ENCODE results near the gene MAB21L4.

MAB21L4 gene

DNA sequence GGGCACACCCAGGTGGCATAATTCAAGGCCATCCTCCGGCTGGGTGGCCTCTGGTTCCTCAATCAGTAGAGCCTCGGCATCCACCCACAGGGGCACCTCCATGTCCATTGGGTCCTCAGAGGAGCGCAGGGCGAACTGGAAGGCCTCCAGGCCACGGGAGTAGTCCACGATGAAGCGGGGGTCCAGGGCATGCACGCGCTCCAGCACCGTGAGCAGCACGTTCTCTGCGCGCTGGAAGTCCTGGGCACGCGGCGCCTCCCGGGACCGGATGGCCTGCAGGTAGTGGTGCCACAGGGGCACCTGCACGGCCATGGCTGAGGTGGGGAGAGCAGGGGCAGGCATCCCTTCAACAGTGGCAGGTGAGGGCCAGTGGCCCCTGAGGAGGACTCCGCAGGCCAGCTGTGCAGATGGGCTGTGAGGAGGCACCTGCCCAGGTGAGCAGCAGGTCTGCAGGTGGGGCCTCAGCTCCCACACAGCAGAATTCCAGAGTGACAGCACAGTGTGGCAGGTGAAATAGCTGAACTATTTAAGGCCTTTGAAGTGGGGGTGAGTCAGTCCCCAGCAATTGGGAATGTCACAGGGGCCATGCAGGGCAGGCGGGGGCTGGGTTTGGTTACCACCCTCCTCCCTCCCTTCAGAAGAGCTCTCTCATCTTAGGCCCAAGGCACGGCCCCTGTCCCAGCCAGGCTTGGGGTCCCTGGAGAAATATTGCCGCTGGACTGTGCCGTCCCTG is at the start of gene MAB21L4:
MAB21L4 (minus strand) TSS at position 501 of the 733 bp plus-strand sequence; CDS start at position 342, 159 bp downstream.
- no peak for DNase-seq

DNA sequence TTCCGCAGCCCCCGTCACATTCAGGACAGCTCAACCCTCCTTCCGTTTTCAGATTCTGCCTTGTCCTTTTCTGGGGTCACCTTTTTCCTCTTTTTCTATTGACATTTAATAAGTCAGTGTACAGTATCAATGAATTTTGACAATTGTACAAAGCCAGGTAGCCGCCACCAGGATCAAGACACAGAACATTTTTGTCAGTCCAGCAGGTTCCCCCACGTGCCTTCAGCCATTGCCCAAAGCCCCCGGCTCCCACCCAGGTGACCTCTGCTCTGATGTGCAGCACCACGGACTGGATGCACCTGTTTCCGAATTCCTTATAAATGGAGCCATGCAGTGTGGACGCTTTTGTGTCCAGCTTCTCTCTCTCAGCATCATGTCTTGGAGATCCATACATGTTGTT is 40.1 kb upstream of the MAB21L4 start:
- DNase-seq: no peak

DNA sequence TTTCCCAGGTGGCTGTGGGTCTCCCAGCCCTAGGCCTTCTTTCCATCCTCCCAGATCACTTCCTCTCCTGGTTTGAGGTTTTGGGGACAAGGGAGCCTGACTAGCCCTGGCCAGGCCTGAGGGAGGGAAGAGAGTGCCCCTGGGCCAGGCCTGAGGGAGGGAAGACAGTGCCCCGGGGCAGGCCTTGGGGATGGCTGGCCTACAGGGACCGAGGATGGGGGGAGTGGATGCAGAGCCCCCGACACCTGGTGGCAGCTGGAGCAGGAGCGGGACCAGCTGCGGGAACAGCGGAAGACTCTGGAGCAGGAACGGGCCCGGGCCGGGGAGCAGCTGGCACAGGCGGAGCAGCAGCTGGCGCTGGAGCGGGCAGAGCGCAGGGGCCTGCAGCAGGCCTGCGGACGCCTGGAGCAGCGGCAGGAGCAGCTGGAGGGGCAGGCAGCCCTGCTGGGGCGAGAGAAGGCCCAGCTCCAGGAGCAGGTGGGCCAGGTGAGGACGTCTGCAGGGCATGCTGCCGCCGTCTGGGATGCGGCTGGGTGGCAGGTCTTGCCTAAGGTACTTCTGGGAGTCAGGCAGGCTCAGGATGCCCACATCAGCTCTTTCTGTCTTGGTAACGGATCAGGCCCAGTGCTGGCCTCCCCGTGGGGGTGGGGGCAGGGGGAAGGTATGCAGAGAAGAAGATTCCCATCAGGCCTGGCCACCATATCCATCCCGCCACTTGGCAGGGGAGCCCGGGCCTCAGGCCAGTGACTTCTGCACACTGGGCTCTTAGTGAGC is 39.3 kb upstream of the MAB21L4 start:
- no peak for DNase-seq

DNA sequence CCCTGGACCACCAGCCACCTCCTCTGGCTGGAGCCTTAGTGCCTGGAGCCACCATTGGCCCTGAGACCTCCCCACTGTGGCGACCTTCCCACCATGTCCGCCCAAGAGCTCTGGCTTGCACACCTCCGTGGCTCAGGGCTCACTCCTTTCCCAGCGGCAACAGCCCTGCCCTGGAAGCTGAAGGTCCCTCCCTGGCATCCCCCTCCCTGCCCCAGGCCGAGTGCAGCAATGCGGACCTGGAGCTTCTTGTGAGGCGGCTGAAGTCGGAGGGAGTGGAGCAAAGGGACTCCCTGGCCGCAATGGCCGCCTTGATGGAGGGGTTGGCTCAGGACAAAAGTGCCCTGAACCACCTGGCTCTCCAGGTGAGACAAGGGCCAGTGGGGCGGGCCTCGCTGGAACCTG is 38.7 kb upstream of the MAB21L4 start:
- no peak for DNase-seq

DNA sequence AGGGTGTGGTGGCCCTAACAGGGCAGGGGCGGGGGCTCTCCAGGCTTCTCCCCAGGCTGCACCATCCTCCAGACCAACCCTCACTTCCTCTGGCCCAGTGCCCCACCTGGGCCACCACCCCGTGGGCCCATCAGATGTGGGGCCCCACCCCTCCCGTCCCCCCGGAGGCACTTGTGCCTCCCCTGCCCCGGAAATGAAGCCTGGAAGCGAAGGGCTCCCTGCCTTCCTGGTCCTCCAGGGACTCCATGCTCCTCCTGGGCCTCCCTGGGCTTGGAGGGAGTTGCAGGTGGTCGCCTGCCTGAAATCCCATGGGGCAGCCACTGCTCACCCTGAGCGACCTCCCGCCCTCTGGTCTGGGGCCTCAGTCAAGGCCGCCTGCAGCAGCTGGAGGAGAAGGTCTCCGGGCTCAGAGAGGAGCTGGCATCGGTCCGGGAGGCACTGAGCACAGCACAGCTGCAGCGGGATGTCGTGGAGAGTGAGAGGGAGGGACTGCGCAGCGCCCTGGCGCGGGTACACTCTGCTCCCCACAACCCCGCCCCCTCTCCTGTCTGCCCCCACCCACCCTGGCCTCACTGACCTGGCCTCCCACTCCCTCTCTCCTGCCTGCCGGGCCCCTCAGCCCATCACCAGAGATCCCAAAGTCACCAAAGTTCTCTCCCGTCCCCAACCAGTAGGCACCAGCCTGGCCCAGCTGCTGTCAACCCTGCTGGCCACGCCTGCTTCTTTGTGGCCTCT is 38.2 kb upstream of the MAB21L4 start:
- DNase-seq: no peak

DNA sequence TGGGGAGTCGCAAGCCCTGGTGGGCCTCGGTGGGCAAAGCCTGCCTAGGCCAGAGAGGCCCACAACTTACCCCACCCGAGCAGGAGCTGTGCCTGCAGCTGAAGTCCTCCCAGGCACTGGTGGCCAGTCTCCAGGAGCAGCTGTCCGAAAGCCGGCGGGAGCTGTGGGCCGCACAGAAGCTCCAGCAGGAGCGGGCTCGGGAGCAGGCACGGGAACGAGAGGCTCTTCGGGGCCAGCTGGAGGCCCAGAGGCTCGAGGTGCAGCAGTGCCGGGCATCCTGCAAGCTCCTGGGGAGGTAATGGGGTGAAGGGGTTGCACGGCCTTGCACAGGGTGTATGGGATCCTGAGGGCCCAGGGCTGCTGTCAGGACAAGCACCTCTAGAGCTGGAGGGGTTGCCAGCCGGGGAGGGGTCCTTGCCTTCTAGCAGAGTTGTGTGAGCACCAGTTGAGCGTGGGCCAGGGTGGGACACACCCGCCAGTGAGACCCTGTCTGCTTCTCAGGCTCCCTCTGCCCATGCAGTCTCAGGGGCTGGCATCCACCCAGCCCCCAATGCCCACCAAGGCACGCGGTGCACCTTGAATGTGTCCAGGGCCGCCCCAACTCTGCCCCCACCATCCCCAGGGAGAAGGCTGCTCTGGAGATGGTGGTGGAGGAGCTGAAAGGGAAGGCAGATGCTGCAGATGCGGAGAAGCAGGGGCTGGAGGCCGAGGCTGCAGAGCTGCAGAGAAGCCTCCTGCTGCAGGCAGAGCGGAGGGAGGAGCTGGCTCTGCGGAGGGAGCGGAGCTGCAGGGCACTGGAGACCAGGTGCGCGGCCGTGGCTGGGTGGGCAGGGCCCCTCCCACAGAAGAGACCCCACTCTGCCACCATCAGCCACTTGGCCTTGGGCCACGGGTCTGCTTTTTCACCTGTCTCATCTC is 37.4 kb upstream of the MAB21L4 start:
- no peak for DNase-seq

DNA sequence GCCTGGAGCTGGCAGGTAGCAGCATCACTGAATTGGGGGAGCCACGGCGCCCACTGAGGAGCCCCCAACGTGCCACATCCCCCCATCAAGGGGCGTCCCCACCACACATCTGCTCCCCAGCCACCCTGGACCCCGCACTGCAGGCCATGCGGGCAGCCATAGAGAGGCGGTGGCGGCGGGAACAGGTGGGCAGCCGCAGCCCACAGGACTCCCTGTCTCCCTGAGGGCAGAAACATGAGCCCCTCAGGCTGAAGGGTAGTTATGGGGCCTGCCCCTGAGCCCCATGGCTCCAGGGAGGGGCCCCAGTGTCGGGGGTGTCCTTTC is 36.7 kb upstream of the MAB21L4 start:
- DNase-seq: no peak

DNA sequence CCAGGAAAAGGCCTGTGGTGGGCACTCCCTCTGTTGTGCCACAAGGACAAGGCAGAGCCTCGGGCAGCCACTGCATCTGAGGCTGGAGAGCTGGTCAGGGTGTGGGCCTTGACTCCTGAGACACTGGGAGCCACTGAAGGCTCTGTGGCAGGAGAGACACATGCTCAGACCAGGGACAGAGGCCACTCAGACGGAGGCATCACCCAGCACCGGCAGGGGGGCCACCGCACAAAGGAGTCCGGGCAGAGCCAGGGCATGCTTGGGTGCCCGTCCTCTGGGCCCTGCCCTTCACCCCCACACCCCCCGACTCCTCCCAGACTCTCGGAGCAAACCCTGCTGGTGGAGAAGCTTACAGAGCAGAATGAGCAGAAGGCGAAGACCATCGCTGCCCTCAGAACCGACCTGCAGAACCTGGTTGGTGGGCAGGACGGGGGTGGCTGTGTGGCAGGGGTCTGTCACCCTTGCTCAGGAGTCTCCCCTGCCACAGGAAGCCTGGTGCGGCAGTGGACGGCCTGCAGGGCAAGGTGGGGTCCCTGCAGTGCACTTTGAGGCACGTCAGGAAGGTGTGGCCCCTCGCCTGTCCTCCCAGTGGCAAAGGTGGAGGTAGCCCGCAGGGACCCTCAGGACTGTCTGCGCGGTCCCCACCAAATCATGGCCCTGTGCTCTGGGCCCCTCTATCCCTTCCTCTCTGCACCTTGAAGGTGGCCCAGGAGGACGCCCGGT is 36.2 kb upstream of the MAB21L4 start:
- no peak for DNase-seq

DNA sequence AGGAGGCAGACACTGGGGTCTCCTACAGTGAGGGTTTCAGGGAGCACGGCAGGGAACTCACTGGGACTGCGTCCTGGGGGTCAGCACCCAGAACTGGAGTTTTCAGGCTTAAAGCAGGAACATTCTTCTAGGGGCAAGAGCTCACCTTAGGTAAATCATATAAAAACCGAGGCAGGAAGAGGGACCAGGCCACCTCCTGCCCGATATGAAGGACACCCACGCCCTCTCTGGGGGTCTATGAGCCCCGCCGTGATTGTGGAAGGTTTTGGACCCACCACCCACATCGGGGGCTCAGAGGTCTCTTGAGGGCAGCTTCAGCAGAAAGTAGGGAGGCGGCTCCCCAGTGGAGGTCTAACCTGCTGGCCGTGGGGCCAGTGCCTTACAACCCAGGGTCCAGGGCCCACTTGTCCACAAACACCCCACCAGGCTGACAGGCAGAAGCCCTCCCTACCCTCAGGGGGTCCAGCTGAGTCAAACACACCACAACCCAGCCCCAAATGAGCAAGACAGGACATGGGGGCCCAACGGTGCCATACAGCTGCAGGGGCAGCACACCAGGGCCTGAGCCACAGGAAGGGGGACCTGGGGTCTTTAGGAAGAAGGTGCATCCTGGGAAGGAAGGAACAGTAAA is 35.5 kb upstream of the MAB21L4 start:
- no peak for DNase-seq

DNA sequence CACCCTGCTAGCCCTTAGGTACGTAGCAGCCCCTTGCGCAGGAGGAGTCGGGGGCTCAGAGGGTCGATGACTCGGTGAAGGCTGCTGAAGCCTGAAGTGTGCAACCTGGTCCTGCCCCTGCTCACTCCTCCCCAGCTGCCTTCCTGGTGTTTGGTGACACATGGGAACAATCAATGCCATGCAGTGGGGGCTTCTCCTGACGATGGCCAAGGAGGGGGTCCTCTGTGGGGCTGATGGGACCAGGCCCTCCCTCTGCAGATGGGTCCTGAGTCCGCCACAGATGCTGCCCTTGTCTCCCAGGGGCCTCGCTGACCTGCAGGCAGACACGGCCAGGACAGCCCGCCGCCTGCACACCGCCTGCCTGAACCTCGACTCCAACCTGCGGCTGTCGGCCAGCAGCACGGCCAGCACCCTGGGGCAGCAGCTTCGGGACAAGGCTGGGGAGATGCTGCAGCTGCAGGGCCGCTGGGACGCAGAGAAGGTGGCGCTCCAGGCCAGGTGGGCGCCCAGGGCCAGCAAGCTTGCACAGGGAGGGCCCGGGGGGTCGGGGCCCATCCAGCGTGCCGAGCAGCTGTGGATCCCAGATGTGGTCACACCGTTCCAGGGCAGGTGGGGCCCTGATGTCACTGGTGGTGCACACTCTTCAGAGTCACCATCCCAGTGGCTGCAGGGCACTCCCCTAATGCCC is 34.8 kb upstream of the MAB21L4 start:
- no peak for DNase-seq

DNA sequence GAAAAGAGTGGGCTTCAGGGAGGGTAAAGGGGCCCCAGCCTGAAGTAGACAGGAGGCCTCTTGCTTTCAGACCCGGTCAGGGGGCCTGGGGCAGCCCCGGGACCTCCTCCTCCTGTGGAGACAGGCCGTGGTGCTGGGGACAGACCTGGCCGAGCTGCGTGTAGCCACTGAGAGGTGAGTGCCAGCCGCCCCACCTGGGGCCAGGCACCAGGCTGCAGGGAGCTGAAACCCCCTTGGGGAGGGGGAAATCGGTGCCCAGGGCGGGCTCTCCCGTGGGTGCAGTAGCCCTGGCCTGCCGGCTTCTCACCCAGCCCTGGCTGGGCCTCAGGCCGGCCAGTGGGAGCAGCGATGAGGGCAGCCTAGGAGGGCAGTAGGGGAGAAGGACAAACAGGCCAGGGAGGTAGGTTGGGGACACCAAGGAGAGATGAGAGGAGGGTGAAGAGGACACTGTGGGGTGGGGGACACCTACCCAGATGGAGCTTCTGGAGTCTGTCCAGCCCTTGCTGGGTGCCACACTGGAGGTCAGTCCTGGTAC is 34.2 kb upstream of the MAB21L4 start:
- no peak for DNase-seq

DNA sequence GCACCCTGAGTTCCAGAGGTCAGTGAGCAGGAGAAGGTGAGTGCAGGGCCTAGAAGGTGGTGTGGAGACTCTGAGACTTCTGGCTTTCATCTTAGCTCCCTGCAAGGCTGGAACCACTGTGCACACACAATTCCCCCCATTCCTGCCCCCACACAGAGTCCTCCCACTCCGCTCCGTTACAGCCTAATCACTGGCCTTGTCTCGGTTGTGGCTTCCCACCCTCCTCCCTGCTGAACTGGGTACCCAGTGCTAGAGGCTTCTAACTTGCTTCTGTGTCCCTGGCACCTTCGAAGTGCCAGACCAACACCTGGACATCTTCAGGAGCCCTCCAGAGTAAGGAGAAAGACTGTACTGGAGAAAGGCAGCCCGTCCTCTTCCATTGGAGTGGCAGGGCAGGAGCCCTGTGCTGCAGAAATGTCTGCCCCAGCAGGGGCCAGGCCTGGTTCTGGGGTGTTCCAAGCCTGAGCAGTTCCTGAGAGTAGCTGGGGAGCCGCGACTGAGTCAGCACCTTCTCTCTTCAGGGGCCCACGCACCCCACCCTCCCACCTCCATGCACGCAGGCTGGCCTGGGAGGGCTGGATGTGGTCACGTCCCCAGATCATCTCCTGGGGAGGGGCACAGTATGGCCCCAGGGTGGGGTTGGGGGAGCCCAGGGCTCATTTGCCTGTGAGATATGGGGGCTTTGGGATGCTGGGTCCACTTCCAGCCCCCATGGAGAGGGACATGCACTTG is 33.6 kb upstream of the MAB21L4 start:
- DNase-seq: no peak

DNA sequence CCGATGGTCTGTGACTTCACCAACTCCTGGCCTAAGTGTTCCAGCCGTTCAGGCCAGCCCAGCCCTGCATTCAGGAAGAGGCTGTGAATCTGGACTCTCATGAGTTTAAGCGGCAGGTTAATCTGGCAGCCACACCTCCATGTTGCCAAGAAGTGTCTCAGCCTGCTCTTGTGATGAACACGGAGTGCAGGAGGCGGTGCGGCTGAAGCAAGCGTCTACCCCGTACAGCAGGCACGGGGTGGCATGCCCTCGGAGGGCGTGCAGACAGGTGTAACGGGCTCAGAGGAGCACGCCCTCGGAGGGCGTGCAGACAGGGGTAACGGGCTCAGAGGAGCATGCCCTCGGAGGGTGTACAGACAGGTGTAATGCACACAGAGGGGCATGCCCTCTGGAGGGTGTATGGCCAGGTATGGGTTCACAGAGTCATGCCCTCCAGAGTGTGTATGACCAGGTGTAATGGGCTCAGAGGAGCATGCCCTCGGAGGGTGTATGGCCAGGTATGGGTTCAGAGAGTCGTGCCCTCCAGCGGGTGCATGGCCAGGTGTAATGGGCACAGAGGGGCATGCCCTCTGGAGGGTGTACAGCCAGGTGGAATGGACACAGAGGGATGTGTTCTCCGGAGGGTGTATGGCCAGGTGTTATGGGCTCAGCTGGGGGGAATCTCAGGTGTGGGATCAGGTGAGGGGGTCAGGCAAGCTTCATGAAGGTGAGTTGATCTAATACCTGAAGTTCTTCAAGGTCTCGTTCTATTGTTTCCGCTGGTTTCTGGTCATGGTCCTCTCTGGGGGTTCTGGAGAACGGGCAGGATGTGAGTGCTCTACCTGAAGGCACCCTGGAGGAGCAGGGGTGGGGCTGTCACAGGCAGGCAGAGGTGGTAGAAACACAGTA is 32.8 kb upstream of the MAB21L4 start:
- DNase-seq: no peak

DNA sequence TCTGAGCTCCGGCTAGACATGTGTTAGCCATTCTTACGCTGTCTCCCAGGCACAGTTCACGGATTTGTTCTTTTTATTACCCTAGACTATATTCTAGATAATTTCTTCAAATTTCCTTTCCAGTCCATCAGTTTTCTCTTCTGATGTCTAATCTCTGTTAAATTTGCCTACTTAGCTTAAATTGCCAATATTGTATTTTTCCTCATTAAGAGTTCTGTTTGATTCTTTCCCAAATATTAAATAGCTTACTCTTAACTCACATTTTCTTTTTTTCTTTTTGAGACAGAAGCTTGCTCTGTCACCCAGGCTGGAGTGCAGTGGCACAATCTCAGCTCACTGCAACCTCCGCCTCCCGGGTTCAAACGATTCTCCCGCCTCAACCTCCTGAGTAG is 31.4 kb upstream of the MAB21L4 start:
- DNase-seq: no peak

DNA sequence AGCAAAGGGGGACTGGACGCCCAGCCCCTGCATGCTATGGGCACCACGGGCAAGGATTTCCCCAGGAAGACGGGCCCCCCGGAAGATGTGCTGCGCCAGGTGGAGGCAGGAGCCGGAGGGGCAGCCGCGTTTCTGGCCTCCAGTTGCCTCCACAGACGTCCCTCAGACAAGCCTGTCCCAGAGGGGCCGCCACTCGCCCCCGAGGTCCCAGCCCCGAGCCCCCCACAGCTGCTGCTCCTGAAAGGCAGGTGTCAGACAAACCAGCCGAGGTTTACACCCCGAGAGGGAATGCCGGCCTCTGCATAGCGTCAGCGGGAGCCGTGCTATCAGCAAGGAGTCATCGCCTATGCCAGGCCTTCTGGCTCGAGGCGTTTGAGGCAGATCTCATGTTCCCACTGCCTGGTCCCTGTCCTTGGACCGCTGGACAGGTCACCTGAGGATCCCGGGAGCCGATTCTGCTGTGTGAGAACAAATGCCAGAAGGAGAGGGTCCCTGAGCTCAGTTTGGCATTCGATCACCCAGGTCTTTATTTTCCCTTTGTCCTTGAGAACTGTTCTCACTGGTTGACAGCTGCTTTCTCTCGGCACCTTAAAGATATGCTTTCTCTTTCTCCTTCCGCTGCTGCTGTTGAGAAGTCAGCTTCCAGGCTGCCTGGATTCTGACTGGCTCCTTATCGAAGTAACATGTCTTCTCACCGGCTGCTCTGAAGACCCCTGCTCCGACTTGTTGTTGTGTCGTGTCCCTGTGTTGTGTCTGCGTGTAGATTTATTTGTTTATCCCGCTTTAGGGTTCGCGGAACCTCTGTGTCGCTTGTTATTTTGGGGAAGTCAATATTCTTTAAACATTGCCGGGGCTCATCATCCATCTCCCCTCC is 30.8 kb upstream of the MAB21L4 start:
- no peak for DNase-seq

DNA sequence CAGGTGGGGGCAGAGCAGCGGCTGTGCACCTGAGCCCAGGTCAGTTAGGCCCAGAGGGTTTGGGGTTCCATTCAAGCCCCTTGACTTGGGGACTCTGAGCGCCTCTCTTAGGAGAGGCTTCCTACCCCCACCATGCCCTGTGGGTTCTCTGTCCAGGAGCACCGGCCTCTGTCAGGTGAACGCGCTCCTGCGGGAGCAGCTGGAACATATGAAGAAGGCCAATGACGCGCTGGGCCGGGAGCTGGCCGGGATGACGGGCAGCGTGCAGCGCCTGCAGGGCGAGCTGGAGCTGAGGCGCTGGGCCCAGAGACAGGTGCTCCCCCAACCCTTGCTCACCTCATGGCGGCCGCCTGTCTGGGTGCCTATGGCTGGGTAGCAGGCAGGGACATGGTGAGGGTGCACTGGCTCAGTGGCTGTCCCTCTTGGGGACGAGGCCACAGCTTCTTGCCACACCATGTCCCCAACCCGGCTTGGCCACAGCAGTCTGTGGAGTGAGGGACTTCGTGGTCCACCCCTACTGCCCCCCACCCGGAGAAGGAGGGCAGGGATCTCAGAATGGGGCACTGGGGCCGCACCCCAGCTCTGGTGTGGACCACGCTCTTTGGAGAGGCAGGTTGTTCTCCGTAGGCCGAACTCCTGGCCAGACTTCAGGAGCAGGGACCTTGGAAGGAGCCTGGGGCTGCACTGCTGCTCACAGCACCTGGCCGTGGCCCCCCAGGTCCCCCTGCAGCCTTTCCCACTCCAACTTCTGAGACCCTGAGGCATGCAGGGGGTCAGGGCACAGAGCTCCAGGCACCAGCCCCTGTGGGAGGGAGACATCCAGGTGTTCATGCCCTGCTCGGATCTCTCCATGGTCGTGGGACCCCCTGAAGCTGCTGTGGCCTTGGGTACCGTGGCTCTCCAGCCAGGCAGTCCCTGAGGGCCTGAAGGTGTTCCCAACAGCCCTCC is 29.9 kb upstream of the MAB21L4 start:
- no peak for DNase-seq

DNA sequence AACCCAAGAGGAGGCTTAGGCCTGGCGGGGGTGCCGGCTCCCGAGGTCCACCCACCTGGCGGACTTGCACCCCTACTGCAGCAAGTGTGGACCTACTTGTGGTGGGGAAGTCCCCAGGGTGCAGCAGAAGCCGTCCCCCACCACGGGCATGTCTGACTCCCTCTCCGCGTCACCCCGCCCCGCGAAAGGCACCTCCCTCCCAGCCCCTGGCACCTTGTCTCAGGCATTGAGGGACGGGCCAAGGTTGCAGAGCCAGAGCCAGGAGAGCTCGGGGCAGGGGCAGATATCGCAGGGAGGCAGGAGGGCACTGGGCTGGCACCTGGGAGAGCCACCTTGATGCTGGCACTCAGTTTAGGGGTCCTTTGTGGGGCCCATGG is 29.2 kb upstream of the MAB21L4 start:
- no peak for DNase-seq
